GM18858 (cell line): ENCODE results near the gene IQCH.

ENCODE experiments used
- ATAC-seq: cut with Tn5 transposase; IDR thresholded peaks from one replicate; pipeline ENCODE4 v1.9.1; 2021; ENCODE audit not compliant: unreplicated experiment

The IQCH gene

DNA sequence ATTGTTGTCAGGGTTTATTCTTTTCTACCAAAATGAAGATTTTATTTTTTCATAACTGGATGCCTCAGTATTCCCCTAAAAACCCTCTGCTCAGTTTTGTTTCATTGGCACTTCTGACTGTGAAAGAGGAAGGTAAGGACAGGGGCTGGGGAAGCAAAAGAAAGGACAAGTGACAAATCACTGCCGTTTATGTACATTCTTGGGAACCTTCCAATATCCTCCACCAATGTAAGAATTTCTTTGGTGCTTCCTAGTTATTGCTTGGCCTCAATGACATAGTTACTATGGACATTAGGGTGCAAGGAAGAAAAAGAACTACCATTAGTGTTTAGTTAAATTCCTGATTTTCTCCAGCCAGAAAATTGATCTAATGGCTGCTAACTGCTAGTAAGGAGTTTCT is 135.4 kb downstream of the IQCH start:
- no peak for ATAC-seq

DNA sequence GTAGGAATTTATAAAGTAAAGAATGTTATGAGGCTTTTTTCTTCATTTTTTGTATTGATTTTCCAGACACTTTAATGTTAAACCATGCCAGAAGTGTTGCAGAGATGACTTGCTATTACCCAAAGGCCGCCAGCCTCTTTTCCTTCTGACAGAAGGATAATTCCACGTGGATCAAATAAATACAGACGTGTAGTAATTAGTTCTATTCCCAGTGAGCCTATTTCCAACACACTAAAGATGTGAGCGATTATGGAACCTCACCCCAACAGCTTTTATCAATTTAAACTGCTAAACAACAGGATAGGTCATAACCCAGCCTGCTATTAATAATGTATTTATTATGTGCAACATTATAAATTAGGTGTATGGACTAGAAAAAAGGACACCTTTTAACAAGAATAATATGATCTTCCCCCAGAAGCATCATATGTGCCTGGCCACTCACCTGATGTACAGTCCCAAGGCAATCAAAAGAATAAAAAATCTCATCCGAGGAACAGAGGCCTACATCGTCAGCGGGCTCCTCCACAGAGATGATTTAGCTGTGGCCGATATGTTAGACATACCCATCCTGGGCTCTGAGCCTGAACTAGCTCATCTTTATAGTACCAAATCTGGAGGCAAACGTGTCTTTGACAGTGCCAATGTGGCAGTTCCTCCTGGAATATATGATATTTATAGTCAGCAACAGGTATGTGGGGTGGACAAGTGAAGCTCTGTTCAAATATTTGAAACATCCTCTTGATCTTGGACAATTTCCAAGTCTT is 140.5 kb downstream of the IQCH start:
- no peak for ATAC-seq

DNA sequence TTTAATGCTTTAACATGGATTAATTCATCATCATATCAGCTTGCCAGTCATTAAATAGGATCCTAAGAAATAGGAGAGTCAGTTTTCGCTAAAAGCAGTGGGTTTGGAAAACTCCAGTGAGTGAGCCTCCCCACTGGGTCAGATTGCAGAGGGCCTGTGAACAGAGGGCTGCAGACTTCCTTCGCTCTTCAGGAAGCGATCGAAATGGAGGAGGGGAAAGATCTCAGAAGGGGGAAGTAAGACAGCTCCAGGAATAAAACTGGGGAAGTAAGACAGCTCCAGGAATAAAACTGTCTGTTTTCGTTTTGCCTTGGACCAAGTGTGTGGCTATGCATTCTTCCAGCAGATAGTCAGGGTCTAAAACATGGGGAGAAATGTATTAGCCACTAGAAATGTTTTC is 141.5 kb downstream of the IQCH start:
- ATAC-seq = no peak

DNA sequence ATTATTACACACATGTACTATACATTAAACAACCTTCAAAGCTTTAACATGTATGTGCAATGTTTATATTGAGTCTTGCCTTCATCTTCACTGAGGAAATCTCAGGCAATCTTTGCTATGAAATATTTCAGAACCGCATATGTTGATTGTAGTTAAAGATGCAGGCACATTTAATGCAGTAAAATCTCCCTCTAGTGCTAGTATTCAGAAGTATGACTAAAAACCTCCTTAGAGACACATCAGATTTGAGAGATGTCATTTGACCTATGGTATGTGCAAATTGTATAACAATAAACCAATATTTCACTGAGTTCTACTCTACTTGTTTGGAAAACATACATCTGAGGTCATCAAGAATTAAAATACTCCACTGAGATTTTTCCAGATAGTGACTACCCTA is 142.6 kb downstream of the IQCH start:
- no peak for ATAC-seq

DNA sequence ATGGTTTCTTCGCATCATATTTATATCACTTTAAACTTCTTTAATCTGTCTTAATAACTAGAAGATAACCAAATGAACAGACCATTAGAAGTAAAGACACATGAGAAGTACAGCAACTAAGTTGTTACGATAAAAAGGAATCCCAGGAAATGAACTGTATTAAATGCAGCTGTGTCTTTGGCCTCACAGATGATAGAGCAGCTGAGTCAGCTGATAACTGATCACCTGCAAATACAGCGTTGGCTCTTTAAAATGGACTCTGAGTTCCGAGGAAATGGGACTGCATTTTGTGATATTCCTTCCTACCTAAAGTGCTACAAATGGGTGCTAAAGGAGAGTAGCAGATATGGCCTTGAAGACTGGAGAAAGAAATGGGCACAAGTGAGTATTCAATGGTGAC is 145.3 kb downstream of the IQCH start:
- ATAC-seq = no peak

DNA sequence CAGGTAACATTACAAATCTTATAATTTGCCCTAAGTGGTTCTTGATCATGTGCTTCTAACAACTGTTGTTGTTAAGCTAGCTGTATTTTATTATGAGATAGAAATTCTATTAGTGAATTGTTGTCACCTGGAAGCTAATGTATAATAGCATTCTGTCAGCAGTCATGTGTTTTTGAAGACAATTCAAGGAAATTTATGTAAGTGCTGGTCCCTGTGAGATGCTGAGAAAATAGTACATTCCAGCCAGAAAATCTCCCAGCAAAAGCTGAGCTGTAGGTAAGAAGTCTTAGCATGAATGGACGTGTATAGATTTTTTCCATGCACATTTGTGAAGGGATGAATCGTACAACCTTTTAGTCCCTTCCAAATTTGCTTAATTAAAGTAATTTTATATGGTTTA is 146.3 kb downstream of the IQCH start:
- no peak for ATAC-seq

DNA sequence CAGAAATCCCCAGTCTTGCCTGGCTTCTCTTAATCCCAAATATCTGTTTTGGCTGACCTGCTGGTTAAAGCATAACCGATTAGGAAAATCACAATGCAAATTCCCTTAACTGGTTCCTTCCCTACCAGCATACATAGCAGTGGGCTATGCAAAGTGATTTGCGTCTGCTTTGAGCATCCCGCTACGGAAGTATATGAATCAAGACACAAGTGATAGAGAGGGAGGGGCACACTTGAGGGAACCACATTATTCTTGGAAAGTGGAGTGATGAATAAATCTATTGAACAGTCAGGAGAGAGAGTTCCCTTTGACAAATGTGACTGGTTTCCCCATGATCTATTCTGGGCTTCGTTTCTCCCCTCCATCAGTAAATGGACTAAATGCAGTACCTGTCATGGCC is 146.8 kb downstream of the IQCH start:
- ATAC-seq = no peak

DNA sequence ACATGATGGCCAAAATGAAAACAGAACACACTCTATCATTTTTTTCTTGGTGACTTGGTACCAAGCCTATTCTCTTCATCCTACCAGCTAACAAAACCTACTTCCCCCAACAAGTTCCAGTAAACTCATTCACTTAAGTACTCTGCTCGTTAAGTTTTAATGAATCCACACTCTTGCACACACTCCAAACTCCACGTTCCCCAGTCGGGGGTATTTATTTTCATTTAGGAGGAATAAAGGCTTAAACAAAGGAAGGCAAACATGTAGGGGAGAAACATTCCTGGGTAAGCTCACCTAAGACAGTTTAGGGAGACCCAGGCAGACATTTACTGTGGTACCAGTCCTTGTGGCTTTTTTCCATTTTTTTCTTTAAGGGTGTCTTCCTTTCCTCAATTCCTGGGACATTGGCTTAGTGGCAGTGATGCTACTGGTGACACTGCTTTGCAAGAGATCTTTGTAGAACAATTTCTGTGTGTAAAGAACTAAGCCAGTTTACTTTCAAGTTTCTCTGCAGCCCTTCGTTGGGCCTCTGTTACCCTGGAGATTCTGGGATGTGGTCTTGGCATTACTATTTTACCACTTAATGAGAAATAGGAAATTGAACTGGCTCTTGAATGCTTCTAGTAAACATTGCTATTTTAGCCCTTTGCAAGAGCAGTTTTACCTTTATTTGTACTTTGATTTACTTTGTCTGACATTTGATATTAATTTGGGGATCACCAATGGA is 149.0 kb downstream of the IQCH start:
- ATAC-seq = no peak

DNA sequence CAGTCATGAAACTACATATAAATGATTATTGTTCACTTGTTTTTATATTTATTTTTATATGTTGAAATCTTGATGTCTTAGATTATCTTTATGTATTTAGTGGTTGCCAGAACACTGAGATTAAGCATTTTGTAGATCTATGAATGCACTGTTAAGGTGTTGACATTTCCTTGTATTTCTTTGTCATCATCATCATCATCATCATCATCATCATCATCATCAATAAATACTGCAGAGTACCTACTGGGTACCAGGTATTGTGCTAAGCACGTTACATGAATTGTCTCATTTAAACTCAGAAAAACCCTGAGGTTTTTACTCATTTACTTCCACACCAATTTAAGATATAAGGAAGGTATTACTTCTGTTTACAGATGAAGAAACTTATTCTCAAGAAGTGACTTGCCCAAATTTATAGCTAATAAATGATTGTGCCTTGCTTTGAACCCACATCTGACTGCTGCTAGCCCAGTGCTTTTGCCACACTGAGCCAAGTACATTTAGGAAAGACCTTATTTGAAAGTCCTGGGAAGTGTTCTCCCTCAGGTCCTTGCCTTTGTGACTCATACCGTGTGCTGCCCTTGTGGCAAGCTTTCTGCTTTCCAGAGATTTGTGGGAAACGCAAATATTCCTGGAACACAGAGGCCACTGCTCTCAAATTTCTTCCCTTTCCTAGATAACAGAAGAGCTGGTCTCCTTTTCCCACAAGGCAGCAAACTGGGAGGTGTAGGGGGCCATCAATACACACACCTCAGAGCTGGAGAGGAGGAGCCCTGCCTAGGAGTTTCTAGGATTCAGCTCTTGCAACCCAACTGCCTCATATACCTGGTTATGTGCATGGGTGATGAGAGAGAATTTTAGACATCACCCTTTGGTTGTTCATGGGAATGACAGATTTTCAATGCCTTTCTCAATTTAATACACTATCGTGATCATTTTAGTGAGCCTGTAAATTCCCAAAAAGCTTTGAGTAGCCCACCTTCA is 150.9 kb downstream of the IQCH start:
- no peak for ATAC-seq

DNA sequence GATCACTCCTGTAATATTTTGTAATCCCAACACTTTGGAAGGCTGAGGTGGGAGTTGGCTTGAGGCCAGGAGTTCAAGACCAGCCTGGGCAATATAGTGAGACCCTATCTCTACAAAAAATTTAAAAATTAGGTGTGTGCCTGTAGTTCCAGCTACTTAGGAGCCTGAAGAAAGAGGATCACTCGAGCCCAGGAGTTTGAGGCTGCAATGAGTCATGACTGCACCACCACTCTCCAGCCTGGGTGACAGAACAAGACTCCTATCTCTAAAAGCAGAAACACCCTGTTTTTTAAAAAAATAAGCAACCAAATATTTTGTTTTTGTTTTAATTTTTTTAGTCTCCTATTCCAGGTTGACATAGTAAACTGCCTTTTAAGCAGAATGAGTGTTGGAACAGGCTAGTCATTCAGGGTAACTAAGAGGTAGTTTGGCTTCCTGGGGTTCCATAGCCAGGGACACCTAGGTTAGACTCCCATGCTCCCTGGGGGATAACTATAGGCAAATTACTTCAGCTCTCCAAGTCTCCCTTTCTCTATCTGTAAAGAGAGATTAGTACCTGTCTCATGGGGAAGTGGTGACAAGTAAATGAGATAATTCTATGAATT is 151.8 kb downstream of the IQCH start:
- ATAC-seq = no peak

DNA sequence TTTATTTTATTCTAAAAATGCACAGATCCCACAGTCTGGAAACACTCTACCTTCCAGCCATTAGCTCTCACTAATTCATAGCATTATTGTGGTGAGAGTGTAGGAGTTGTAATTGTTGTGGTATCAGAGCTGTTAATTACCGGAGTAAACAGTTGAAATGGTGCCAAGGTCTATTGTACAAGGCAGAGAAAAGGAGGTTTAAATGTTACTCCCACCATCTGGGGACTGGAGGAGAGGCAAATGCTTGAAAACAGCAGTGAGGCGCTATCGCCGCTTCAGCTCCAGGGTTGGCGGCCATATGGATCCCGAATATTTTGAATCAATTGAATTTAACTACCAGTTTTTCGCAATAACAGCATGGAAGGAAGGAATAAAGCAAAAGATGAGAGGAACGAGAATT is 153.2 kb downstream of the IQCH start:
- no peak for ATAC-seq

DNA sequence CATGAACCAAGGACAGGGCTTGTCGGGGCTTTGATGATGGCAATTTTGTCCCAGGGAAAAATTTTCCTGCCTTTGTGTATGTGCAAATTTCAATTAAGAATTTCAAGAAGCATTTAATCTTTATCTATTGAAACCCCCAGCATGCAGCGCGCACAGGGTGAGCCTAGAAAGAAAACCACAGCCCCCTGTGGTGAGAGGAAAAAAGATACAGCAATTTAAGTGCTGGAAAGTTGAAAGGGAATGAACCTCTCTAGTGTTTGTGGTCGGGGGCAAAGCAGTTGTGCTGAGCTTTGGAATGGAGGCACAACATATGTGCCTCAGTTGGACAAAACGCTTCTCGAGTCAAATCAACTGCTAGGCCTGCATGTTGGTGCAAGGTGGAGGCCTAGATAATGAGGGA is 154.6 kb downstream of the IQCH start:
- no peak for ATAC-seq

DNA sequence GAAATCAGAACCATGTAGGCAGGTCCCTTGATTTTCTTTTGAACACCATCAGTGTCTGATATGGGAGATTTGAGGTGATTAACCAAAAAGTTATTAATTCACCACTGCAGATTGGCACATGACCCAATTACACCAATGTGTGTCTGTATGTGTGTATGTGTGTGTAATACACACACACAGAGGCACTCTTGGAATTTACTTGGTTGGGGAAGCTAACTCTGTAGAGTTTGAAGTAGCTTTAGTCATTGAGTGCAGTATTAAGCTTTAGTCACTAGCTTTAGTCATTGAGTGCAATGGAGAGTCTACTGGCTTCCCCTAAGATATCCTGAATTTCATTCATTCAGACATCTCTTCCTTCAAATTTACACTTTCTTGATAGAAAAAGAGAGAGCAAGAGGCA is 156.9 kb downstream of the IQCH start:
- ATAC-seq = no peak

DNA sequence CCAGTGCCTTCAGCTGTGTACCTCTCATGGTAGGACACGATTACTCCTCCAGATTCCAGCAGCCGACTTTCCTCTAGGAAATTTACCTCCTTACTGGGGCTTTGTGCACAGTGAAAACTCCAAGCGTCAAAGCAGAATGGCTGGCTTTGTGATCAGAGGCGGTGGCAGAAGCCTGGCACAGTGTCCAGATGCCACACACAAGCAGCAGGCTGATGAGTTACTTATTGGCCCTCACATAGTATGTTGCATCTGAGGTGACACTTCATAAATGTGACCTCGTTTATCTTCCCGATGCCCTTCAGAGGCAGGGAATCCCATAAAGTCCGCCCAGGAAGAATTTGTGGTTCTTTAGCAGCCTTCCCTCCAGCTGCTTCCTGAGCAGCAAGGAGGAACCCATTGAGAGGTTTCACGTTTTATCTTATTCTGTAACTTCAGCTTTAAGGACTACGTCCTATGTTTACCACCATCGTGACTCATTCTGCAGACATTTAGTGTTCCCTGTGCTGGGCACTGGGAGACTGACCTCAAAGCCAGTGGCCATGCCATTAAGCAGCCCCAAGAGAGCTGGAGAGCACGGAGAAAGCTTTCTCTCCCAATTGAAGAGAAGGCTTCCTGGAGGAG is 159.3 kb downstream of the IQCH start:
- ATAC-seq = no peak

DNA sequence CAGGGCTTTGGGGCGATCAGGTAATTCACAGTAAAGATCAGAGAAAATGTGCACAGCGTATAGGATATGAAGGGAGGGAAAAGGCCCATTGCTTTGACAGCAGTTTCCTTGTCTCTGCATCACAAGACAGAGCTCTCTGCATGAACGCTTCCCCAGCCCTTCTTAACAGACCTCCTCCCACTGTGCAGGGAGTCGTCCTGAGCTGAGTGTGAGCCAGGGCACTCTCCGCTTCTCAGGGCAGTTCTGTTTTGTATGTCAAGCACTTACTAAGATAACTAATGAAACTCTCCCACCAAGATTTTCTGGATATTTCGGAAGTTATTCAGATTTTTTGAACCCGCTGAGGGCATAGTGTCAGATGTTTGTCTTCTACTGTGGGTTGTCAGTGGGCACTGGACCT is 160.6 kb downstream of the IQCH start:
- ATAC-seq = no peak

DNA sequence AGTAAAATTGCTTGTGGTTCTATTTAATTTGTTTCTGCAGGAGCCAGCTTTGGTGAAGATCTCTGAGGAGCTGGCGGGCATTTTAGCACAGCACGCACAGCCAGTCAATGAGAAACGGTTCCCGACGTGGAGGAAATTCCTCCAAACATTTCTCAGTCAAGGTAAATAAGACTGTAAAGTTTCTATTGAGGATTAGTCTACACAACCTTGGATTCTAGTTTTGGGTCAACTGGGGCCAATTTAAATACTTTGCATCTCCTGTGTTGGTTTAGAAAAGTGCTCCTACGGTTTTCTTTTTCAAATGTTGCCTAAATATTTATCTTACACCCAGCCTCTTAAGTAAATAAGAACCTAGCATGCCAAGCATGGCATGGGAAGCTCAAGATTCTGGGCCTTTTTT is 162.3 kb downstream of the IQCH start:
- no peak for ATAC-seq

DNA sequence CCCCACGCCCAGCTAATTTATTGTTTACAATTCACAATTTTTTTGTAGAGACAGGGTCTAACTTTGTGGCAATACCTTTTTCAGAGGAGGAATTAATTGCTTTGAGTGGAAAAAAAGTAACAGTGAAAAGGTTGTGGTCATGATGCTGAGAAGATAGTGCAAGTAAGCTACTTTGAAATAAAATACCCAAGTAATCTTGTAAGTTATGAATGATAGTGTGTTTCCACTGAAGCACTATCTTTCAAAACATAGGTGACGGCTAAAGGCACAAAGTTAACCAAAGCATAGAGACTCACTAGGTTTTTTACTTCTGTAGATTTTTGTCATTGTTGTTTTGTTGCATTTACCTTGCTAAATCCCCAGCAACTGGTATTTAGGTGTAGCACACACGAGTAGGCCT is 165.1 kb downstream of the IQCH start:
- no peak for ATAC-seq

DNA sequence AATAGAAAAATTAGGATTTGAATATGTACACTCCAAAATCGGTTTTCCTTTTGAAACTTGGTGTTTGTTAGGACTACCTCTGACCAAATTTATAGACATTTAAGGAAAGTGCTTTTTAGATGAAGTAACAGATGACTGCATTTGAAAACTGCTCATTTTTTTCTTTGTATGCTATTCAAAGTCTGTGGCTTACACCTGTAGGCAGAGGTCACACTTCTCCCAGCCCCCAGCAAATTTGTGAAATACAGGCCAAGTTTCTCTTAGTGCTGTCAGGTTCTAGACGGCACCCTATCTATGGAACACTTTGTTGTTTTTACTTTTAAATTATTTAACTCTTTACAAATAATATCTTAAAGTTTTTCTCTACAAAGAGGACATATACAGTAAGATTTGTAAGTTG is 165.6 kb downstream of the IQCH start:
- no peak for ATAC-seq

DNA sequence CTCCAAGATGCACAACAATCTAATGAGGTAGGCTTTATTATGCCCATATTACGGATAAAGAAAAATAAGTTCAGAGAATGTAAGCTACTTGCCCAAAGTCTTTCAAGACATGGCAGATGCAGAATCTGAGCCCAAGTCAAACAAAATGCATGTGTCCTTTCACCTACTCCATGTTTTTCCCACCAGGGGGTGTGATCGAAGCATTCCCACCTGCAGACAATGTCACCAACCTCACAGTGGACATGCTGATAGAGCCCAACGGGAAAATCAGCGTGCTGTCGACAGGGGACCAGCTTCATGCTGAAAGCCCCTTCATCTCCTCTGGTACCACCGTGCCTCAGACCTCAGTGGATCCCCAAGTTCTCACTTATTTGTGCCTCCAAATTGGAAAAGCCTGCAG is 166.5 kb downstream of the IQCH start:
- no peak for ATAC-seq

DNA sequence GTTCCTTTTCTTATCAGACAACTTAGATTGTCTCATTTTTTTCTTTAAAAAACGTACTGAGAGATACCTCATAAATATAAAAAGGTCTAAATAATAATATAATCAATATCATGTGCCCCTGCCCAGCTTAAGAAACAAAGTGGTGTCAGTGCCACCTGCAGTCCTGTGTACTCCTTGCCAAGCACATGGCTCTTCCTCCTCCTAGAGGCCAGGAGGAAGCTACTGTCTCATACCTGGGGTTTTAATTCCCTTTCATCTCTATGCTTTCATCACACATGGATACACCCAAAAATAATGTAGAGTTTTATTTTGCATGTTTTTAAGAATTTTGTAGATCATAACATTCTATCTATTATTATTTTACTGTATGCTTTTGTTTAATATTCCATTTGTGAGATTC is 167.7 kb downstream of the IQCH start:
- ATAC-seq = no peak
